NB4 (cell line): ENCODE data around the gene BPIFB3.

Experiments used
- DNase-seq: peaks from one replicate; pipeline ENCODE4 v3.0.0; 2010; ENCODE audit warnings: low read depth
- H3K4me3 ChIP-seq: one replicate; pipeline ENCODE4 v1.5.1; 2011; ENCODE audit warnings: mild to moderate bottlenecking, low read depth, low read length, moderate library complexity
- MYC ChIP-seq: IDR thresholded peaks from 2 replicates; pipeline ENCODE4 v1.6.1; 2011; ENCODE audit warnings: low read depth, low read length
- POLR2A ChIP-seq: IDR thresholded peaks from 2 replicates; pipeline ENCODE4 v1.6.1; 2011; ENCODE audit warnings: mild to moderate bottlenecking; ENCODE audit not compliant: insufficient read length; ENCODE audit errors: extremely low read depth
- TF ChIP-seq, protein P1 (sequence below): IDR thresholded peaks from 2 replicates; pipeline ENCODE4 v1.6.1; 2011; ENCODE audit warnings: low read depth, low read length
- TF ChIP-seq, protein P2 (sequence below): IDR thresholded peaks from one replicate; pipeline ENCODE4 v1.5.1; 2012; ENCODE audit warnings: low read depth, low read length

The BPIFB3 gene

DNA sequence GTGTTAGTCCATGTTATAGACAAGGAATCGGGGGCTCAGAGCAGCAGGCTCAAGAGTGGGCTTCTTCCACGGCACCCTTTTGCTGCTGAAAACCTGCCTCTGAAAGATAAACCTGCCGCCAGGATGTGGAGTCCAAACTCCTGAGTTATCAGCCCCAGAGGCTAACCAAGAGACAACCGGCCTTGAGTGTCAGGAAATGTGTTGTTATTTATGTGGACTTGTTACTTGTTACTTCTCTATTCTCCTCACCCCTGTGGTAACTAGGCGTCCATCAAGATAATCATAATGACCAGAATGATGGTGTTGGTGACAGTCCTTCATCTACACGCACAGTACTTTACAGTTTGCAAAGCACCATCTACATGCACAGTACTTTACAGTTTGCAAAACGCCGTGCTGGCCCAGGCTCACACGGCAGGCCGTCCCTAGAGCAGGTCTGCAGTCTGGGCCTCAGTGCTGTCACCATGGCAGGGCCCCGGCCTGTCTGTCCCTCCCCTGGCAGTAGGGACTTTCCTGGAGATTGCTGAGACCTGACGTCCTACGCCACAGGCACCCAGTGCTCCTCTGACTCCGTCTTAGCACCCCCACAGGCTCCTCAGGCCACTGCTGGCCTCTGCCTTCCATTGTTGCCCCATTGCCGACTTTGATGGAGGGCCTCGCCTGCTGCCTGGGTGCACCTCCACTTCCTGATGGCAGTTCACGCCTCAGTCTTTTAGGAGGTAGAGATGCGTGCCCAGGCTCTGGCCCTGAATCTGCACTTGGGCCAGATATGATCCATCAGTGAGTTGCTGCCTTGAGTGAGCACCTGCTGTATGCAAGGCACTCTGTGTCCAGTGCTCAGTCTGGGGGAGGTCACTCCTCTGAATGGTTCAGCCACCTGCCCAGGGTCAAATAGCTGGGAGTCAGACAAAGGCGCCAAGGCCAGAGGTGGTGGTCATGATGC lies 16.7 kb downstream of the BPIFB3 start:
- no peak for DNase-seq
- H3K4me3 ChIP-seq, result no peak overlapping the region
- TF ChIP-seq, protein P1, sequence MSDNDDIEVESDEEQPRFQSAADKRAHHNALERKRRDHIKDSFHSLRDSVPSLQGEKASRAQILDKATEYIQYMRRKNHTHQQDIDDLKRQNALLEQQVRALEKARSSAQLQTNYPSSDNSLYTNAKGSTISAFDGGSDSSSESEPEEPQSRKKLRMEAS, result no peak
- TF ChIP-seq POLR2A (no peak), MYC (no peak)
- TF ChIP-seq, protein P2, sequence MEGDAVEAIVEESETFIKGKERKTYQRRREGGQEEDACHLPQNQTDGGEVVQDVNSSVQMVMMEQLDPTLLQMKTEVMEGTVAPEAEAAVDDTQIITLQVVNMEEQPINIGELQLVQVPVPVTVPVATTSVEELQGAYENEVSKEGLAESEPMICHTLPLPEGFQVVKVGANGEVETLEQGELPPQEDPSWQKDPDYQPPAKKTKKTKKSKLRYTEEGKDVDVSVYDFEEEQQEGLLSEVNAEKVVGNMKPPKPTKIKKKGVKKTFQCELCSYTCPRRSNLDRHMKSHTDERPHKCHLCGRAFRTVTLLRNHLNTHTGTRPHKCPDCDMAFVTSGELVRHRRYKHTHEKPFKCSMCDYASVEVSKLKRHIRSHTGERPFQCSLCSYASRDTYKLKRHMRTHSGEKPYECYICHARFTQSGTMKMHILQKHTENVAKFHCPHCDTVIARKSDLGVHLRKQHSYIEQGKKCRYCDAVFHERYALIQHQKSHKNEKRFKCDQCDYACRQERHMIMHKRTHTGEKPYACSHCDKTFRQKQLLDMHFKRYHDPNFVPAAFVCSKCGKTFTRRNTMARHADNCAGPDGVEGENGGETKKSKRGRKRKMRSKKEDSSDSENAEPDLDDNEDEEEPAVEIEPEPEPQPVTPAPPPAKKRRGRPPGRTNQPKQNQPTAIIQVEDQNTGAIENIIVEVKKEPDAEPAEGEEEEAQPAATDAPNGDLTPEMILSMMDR, result no peak

DNA sequence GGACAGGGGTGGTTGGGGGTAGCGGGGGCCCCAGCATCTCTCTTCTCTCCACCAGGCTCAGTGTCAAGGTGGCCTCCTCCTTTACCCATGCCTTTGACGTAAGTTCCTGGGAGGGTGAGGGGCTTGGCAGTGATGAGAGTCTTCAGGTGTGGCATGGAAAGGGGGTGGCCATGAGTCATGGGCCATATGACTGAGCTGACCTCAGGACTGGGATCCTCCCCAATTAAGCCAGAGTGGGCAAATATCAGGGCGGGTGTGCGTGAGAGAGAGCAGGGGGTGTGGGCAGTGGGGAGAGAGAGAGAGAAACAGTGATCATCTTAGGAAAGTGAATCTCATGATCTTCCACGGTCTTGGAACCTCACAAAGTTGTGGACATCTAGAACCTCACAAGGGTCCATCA lies 17.5 kb downstream of the BPIFB3 start:
- no peak overlapping the region for H3K4me3 ChIP-seq
- TF ChIP-seq, protein P2, result no peak
- TF ChIP-seq MYC (no peak), POLR2A (no peak)
- TF ChIP-seq, protein P1, result no peak
- DNase-seq, result no peak

DNA sequence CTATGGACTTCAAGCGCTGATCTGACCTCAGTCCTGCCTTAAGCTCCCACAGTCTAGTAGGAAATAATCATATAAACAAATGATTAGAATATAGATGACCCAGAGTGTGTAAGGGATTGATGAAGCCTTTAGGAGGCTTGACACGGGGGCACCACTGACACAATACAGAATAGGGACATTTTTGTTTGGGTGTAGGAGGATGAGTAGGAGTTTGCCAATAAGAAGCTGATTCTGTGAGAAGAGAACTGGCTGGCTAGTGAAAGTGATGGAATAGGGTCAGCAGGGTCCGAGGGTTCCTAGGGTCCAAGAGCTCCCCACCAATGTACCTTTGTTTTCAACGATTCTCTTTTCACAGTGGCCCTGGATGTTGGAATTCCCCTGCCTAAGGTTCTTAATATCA lies 18.7 kb downstream of the BPIFB3 start:
- DNase-seq, result no peak
- no peak overlapping the region for H3K4me3 ChIP-seq
- TF ChIP-seq, protein P1, result no peak
- TF ChIP-seq POLR2A (no peak), MYC (no peak)
- TF ChIP-seq, protein P2, result no peak

DNA sequence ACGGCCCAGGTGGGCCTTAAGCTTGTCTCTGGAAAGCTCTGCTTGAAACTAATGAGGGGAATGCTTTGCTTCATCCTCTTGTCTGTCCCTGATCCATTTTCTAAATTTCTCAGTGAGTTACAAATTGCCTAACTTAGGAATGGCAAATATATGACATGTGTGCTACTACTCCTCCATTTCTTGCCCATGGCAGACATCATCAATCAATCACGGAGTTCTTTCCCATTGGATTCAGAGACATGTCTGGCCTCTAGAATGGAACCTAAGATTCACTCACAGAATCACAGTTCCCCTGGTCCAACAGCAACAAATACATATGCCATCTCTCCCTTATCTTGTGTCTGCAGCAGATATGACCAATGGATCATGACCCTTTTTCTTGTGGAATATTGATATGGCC lies 19.1 kb downstream of the BPIFB3 start:
- DNase-seq, result no peak
- TF ChIP-seq POLR2A (no peak), MYC (no peak)
- TF ChIP-seq, protein P2, result no peak
- TF ChIP-seq, protein P1, result no peak
- no peak overlapping the region for H3K4me3 ChIP-seq

DNA sequence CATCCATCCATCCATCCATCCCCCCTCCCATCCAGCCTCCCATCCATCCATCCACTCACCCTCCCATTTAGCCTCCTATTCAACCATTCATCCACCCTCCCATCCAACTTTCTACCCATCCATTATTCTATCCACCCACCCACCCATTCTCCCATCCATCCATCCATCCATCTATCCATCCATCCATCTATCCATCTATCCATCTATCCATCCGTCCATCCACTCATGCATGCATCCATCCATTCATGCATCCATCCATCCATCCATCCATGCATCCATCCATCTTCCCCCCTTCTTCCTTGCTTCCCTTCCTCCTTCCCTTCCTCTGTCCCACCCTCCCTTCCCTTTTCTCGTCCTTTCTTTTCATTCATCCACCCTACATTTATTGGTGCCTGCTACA lies 21.0 kb downstream of the BPIFB3 start:
- H3K4me3 ChIP-seq, result no peak overlapping the region
- no peak for TF ChIP-seq POLR2A
- DNase-seq, result no peak

DNA sequence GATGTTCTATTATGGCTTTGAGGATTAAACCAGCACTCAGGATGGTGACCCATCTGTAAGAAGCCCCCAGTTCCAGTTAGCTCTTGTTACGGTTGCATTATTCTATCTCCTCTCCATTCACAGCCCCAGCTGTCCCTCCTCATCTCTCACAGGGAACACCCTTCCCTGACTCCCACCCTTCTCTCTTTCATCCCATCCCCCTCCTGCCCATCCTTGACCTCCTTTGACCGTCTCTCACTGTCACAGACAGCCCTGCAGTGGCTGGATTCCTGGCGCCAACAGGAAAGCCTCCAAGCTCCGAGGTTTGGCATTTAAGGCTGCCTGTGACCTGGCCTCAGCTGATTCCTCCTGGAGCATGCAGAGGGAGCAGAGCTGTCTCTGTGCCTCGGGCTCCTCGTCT lies 21.6 kb downstream of the BPIFB3 start:
- TF ChIP-seq, protein P2, result no peak
- TF ChIP-seq MYC (no peak), POLR2A (no peak)
- TF ChIP-seq, protein P1, result no peak
- DNase-seq, result no peak

More for the DNA sequence above, 21.6 kb downstream of the BPIFB3 start:
- no peak overlapping the region for H3K4me3 ChIP-seq
